K562 (cell line): ENCODE measurements around the gene FAM234B. TPM values are rescaled to one million over a fixed set of nuclear protein-coding genes. Genes with fewer than 3 reads are reported as not detected.

Experiments used
- ATAC-seq: fragments of 200-7000 bp; cut with Tn5 transposase; 3 replicates; pipeline ENCODE4 v1.9.1; 2020; ENCODE audit warnings: moderate library complexity
- BruUV-seq: library from RNA; stranded (reverse); fragments of 400-500 nt; replicated peaks from 2 replicates; lab custom pipeline; 2021; lab: Mats Ljungman, UMichigan
- CTCF ChIA-PET: fragments of 300-600 bp; formaldehyde crosslinking; extraction: SDS; loops from one replicate; lab custom pipeline; 2021; ENCODE audit warnings: low intra/inter-chr PET ratio; lab: Yijun Ruan, JAX
- POLR2A ChIA-PET: fragments of 300-600, 350-650 bp; sonication (Branson Sonifier 250); formaldehyde crosslinking; extraction: SDS; loops from one replicate; lab custom pipeline; 2021; ENCODE audit warnings: antibody characterized with exemption, inconsistent platforms; lab: Yijun Ruan, JAX
- DNase-seq, 4 experiments: peaks; one replicate each; pipeline versions ENCODE4 v3.0.0 to v3.0.0-alpha.2; 2011 to 2018; ENCODE audit warnings: low spot score in 3 of 4, mixed read lengths in 3 of 4; ENCODE audit errors: extremely low read depth in 1 of 4
- FAIRE-seq: peaks from 2 replicates; lab custom pipeline; 2011; peaks lifted over from hg19 to GRCh38; lab: Jason Lieb, UNC
- H2AFZ ChIP-seq: 2 replicates; pipeline ENCODE4 v1.6.0; 2011; ENCODE audit warnings: low read depth, low read length, control low read depth, inconsistent platforms
- H3K27ac ChIP-seq: fragments of 200-600 bp; 3 replicates; pipeline ENCODE4 v1.8.0; 2011; ENCODE audit warnings: low read depth, mild to moderate bottlenecking, control low read depth, inconsistent platforms, low read length, moderate library complexity, mixed read lengths; ENCODE audit errors: extremely low read depth
- H3K27me3 ChIP-seq, 2 experiments: fragments of 300-600 bp in 1 of 2; 2 replicates in 1 of 2; 3 replicates in 1 of 2; pipeline versions ENCODE4 v1.6.0 to v1.8.0; 2011; ENCODE audit warnings: inconsistent platforms in 2 of 2, low read length in 2 of 2, mild to moderate bottlenecking in 1 of 2, mixed read lengths in 1 of 2, moderate library complexity in 1 of 2; ENCODE audit not compliant: control insufficient read depth in 2 of 2, insufficient read depth in 2 of 2
- H3K36me3 ChIP-seq: fragments of 300-600 bp; 3 replicates; pipeline ENCODE4 v1.8.0; 2011; ENCODE audit warnings: mild to moderate bottlenecking, low read length, inconsistent platforms; ENCODE audit not compliant: control insufficient read depth, insufficient read depth
- H3K4me1 ChIP-seq, 2 experiments: fragments of 200-600 bp in 1 of 2; replicated peaks in 1 of 2; 2 replicates in 1 of 2; 3 replicates in 1 of 2; pipeline versions ENCODE4 v1.5.1 to v1.8.0; 2011; ENCODE audit warnings: inconsistent platforms in 2 of 2, low read length in 2 of 2, mild to moderate bottlenecking in 1 of 2, mixed read lengths in 1 of 2, moderate library complexity in 1 of 2; ENCODE audit not compliant: control insufficient read depth in 2 of 2, insufficient read depth in 2 of 2
- H3K4me2 ChIP-seq: 2 replicates; pipeline ENCODE4 v1.6.1; 2011; ENCODE audit warnings: low read length, control low read depth, inconsistent platforms, mixed read lengths; ENCODE audit not compliant: insufficient read depth
- H3K4me3 ChIP-seq: fragments of 200-600 bp; sonication (generic), shearing (Covaris generic); 2 replicates; pipeline ENCODE4 v1.5.1; 2016; ENCODE audit warnings: control low read depth, inconsistent platforms
- H3K79me2 ChIP-seq: fragments of 200-600 bp; 3 replicates; pipeline ENCODE4 v1.8.0; 2011; ENCODE audit warnings: low read length, inconsistent platforms; ENCODE audit not compliant: control insufficient read depth, insufficient read depth
- H3K9ac ChIP-seq, 2 experiments: 2 replicates each; pipeline versions ENCODE4 v1.6.0 to v1.6.1; 2011; ENCODE audit warnings: low read depth in 2 of 2, low read length in 2 of 2, control low read depth in 1 of 2, inconsistent platforms in 1 of 2, mild to moderate bottlenecking in 1 of 2, mixed read lengths in 1 of 2; ENCODE audit not compliant: insufficient read depth in 1 of 2
- H3K9me1 ChIP-seq: one replicate; pipeline ENCODE4 v1.6.0; 2011; ENCODE audit warnings: inconsistent platforms, mild to moderate bottlenecking, low read length, moderate library complexity; ENCODE audit not compliant: control insufficient read depth, insufficient read depth
- H3K9me3 ChIP-seq: replicated peaks from 2 replicates; pipeline ENCODE4 v1.5.1; 2011; ENCODE audit warnings: low read depth, low read length, inconsistent platforms; ENCODE audit not compliant: control insufficient read depth, insufficient read depth
- H4K20me1 ChIP-seq: replicated peaks from 2 replicates; pipeline ENCODE4 v1.6.1; 2011; ENCODE audit warnings: low read length, inconsistent platforms, mixed read lengths; ENCODE audit not compliant: control insufficient read depth, insufficient read depth
- FOXJ2 ChIP-seq: fragments of 200-800 bp; sonication (Bioruptor generic); IDR thresholded peaks from 2 replicates; pipeline ENCODE4 v1.6.1; 2016; ENCODE audit warnings: missing genetic modification characterization, missing compliant biosample characterization
- NR0B1 ChIP-seq: fragments of 450-650 bp; IDR thresholded peaks from one replicate; pipeline ENCODE4 v1.6.1; 2018; ENCODE audit warnings: mild to moderate bottlenecking, moderate library complexity; ENCODE audit not compliant: partially characterized antibody
- SIX5 ChIP-seq, 2 experiments: IDR thresholded peaks; 2 replicates each; pipeline ENCODE4 v1.6.1; 2011; ENCODE audit warnings: low read length in 2 of 2, borderline replicate concordance in 1 of 2, low read depth in 1 of 2, mild to moderate bottlenecking in 1 of 2, moderate library complexity in 1 of 2; ENCODE audit not compliant: insufficient read depth in 1 of 2
- ZEB2 ChIP-seq: fragments of 450-650 bp; IDR thresholded peaks from 2 replicates; pipeline ENCODE4 v1.6.1; 2016
- ZNF408 ChIP-seq: fragments of 250-450 bp; sonication (Bioruptor Pico); IDR thresholded peaks from 2 replicates; pipeline ENCODE4 v1.4.0; 2020; ENCODE audit warnings: low read depth, mild to moderate bottlenecking, moderate library complexity
- ZNF707 ChIP-seq: fragments of 250-450 bp; sonication (Bioruptor Pico); conservative IDR thresholded peaks from 2 replicates; pipeline ENCODE4 v1.8.0; 2022; ENCODE audit warnings: inconsistent platforms, mild to moderate bottlenecking, moderate library complexity
- WGBS: fragments of 100-300 bp; shearing (Covaris generic); methylation state at CpG from one replicate; pipeline ENCODE4 v1.1.6; 2016; ENCODE audit warnings: low coverage, mixed read lengths; ENCODE audit not compliant: insufficient coverage; ENCODE audit errors: missing lambda C conversion rate; 5-methylcytosine and 5-hydroxymethylcytosine counted together
- in situ Hi-C: fragments of 300-500 bp; cut with MboI; formaldehyde crosslinking; loops from 4 replicates; pipeline ENCODE4 v1.15.0; 2018; ENCODE audit warnings: inconsistent platforms, mixed read lengths
- intact Hi-C: fragments of 100-400 bp; cut with micrococcal nuclease; formaldehyde crosslinking; loops from 2 replicates; pipeline ENCODE4 v1.14.2; 2022
- polyA plus RNA-seq, 8 experiments: library from polyadenylated mRNA; depleted of rRNA in 4 of 8; stranded (reverse) in 5 of 8; unstranded in 3 of 8; fragments of >200 nt; fragmentation: Nextera tagmentation in 2 of 8; fragmentation: Illumina TruSeq in 1 of 8; extraction: Ambion mirVana in 2 of 8; extraction: Trizol in 1 of 8; gene quantifications; 2 replicates each; pipeline versions ENCODE4 v1.2.1 to v1.2.3, GENCODE V29; 2011 to 2014; ENCODE audit warnings: inconsistent platforms in 1 of 8, missing spikeins in 1 of 8
- total RNA-seq, 7 experiments: library from RNA; depleted of rRNA in 6 of 7; stranded (reverse); fragments of >200 nt in 6 of 7; fragmentation: Illumina TruSeq in 2 of 7; extraction: Trizol in 2 of 7; gene quantifications; 2 replicates each; pipeline versions ENCODE4 v1.2.1 to v1.2.3, GENCODE V29; 2011 to 2021; ENCODE audit warnings: low replicate concordance in 1 of 7
- TF ChIP-seq, protein P1 (sequence below): fragments of 450-650 bp; IDR thresholded peaks from 2 replicates; pipeline ENCODE4 v1.6.1; 2017; ENCODE audit warnings: antibody characterized with exemption, mild to moderate bottlenecking

Gene FAM234B
- total and polyA plus RNA-seq, 9 of the 15 experiments (the other 6 are each of a cell fraction or from before 2014, with no cell fraction given) = 1.00 to 4.3 (median 2.0) TPM

GRCh38 chr12:13126494-13126893, 82.3 kb downstream of the FAM234B start (continued):
- TF ChIP-seq ZNF408 (CRISPR knock-in tag) (no peak), FOXJ2 (tag) (no peak), NR0B1 (no peak)

- H3K4me2 ChIP-seq = no peak overlapping the region
- H3K4me1 ChIP-seq = no peaks in the 10 kb centered on the region
- BruUV-seq = no TSS peak
- peaks cover 3 to 14% of the 10 kb centered on the region in 2 experiments; a peak in 4 of 5 replicates for H3K27me3 ChIP-seq
- H3K27ac ChIP-seq = no peak overlapping the region
- no peak for ATAC-seq
- no peaks in the 10 kb centered on the region for H4K20me1 ChIP-seq
- POLR2A ChIA-PET = no interaction called here
- TF ChIP-seq, protein P1, sequence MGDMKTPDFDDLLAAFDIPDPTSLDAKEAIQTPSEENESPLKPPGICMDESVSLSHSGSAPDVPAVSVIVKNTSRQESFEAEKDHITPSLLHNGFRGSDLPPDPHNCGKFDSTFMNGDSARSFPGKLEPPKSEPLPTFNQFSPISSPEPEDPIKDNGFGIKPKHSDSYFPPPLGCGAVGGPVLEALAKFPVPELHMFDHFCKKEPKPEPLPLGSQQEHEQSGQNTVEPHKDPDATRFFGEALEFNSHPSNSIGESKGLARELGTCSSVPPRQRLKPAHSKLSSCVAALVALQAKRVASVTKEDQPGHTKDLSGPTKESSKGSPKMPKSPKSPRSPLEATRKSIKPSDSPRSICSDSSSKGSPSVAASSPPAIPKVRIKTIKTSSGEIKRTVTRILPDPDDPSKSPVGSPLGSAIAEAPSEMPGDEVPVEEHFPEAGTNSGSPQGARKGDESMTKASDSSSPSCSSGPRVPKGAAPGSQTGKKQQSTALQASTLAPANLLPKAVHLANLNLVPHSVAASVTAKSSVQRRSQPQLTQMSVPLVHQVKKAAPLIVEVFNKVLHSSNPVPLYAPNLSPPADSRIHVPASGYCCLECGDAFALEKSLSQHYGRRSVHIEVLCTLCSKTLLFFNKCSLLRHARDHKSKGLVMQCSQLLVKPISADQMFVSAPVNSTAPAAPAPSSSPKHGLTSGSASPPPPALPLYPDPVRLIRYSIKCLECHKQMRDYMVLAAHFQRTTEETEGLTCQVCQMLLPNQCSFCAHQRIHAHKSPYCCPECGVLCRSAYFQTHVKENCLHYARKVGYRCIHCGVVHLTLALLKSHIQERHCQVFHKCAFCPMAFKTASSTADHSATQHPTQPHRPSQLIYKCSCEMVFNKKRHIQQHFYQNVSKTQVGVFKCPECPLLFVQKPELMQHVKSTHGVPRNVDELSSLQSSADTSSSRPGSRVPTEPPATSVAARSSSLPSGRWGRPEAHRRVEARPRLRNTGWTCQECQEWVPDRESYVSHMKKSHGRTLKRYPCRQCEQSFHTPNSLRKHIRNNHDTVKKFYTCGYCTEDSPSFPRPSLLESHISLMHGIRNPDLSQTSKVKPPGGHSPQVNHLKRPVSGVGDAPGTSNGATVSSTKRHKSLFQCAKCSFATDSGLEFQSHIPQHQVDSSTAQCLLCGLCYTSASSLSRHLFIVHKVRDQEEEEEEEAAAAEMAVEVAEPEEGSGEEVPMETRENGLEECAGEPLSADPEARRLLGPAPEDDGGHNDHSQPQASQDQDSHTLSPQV = no peak
- no peak for TF ChIP-seq ZEB2
- TF ChIP-seq SIX5 (IDR thresholded peaks at IDR 0.05; ENCODE audit: borderline replicate concordance in 1 of 2, insufficient read depth in 1 of 2, low read depth in 1 of 2, low read length in 2 of 2) = no peak
- TF ChIP-seq ZNF707 (CRISPR knock-in tag) = no peak
- TF ChIP-seq, all 486 proteins: peak for 0
- Histone ChIP-seq H3K9me1 (no peaks in the 10 kb centered on the region), H2AFZ (no peak overlapping the region), H3K9ac (no peak overlapping the region), H3K79me2 (no peaks in the 10 kb centered on the region), H3K9me3 (no peaks in the 10 kb centered on the region), H3K4me3 (no peak overlapping the region), H3K36me3 (no peaks in the 10 kb centered on the region)
- no peak for DNase-seq
- CTCF ChIA-PET = interaction anchor here (0.6 kb wide), 1 partner anchor 81 kb away, joined by 3 read pairs; no protein-coding TSS in a partner anchor
- WGBS = 0% methylated on average over 5 of the region's 5 CpGs
- intact Hi-C loops = no loop called here
- no peak for FAIRE-seq
- in situ Hi-C loops = no loop called here
Measured at GRCh38 chr12:13127444-13127843, 83.3 kb downstream of the FAM234B start.
